Stimulated activated CD4-positive, alpha-beta T cell treated with anti-CD3 and anti-CD28 coated beads, Interleukin-1b, Interleukin-23, amount 100 ng/mL, for 4 hours (primary cell): ENCODE results near the gene CA5B.
"Not testable (repeated sequence)": the region's sequence is repeated elsewhere in the genome, so short reads cannot be mapped to it uniquely, and the experiment has no call there.

Experiments used
- DNase-seq, 2 donors: peaks; one replicate each; pipeline ENCODE4 v3.0.0-alpha.2; 2020; ENCODE audit warnings: low read depth in 2 of 2

Gene CA5B

GRCh38 chrX:15737959-15738902 lies at the start of gene CA5B:
Gene CA5B (plus strand): TSS chrX:15738270. CDS start chrX:15750024, 11,754 bp downstream.
- peak; percentile 87 to 100 for DNase-seq

- DNase-seq = no peak
These were observed 43.1 kb upstream of the CA5B start for GRCh38 chrX:15694941-15695451.

- no peak for DNase-seq
These were observed 41.6 kb upstream of the CA5B start for GRCh38 chrX:15696516-15696915.

GRCh38 chrX:15702488-15703371 lies 35.3 kb upstream of the CA5B start:
- no peak for DNase-seq

- not testable (repeated sequence) for DNase-seq
These were observed 34.3 kb upstream of the CA5B start for GRCh38 chrX:15703809-15704208.

GRCh38 chrX:15704273-15704672 lies 33.8 kb upstream of the CA5B start:
- DNase-seq = not testable (repeated sequence)

- DNase-seq = no peak
These were observed 23.5 kb upstream of the CA5B start for GRCh38 chrX:15714529-15714928.

- no peak for DNase-seq
These were observed 19.6 kb upstream of the CA5B start for GRCh38 chrX:15718283-15718970.

GRCh38 chrX:15719324-15719968 lies 18.6 kb upstream of the CA5B start:
- DNase-seq = no peak

GRCh38 chrX:15721911-15722310 lies 16.2 kb upstream of the CA5B start:
- DNase-seq = no peak

GRCh38 chrX:15723887-15724517 lies 14.1 kb upstream of the CA5B start:
- DNase-seq = no peak

- DNase-seq = no peak
These were observed 13.2 kb upstream of the CA5B start for GRCh38 chrX:15724911-15725310.

GRCh38 chrX:15731368-15731767 lies 6.7 kb upstream of the CA5B start:
- not testable (repeated sequence) for DNase-seq

- no peak for DNase-seq
These were observed 696 bp upstream of the CA5B start for GRCh38 chrX:15737190-15737958.

GRCh38 chrX:15739886-15740285 lies 1.8 kb downstream of the CA5B start:
- DNase-seq = no peak

- DNase-seq = no peak
These were observed 6.3 kb downstream of the CA5B start for GRCh38 chrX:15744181-15744867.

- DNase-seq = no peak
These were observed 7.1 kb downstream of the CA5B start for GRCh38 chrX:15745179-15745578.

GRCh38 chrX:15746651-15747050 lies 8.6 kb downstream of the CA5B start:
- not testable (repeated sequence) for DNase-seq

- DNase-seq = no peak
These were observed 9.6 kb downstream of the CA5B start for GRCh38 chrX:15747626-15748173.
